ENCODE data around the gene SPATA24.

The SPATA24 gene

GRCh38 chr5:139431706-139432105, 27.8 kb upstream of the SPATA24 start:
- TF ChIP-seq TAF1 (IDR thresholded peaks at IDR 0.05; ENCODE audit: borderline replicate concordance, insufficient read depth, low read length) (no peak), POLR2AphosphoS5 (IDR thresholded peaks at IDR 0.05; ENCODE audit: low read depth, low read length) (no peak), SIN3A (IDR thresholded peaks at IDR 0.05; ENCODE audit: borderline replicate concordance, insufficient read depth, low read length) (no peak), FOXP2 (optimal IDR thresholded peaks at IDR 0.05; ENCODE audit: borderline replicate concordance, extremely low read depth, extremely low read length, insufficient read depth) (no peak), REST (IDR thresholded peaks at IDR 0.05; ENCODE audit: insufficient read depth in 1 of 2, low read depth in 2 of 2, low read length in 2 of 2) (no peak)

- TF ChIP-seq REST (IDR thresholded peaks at IDR 0.05; ENCODE audit: insufficient read depth in 1 of 2, low read depth in 2 of 2, low read length in 2 of 2) = no peak
- no peak for TF ChIP-seq SIN3A (IDR thresholded peaks at IDR 0.05; ENCODE audit: borderline replicate concordance, insufficient read depth, low read length)
- no peak for TF ChIP-seq FOXP2 (optimal IDR thresholded peaks at IDR 0.05; ENCODE audit: borderline replicate concordance, extremely low read depth, extremely low read length, insufficient read depth)
- TF ChIP-seq POLR2AphosphoS5 (IDR thresholded peaks at IDR 0.05; ENCODE audit: low read depth, low read length) = no peak
- no peak for TF ChIP-seq TAF1 (IDR thresholded peaks at IDR 0.05; ENCODE audit: borderline replicate concordance, insufficient read depth, low read length)
Measured at GRCh38 chr5:139430015-139430414, 26.1 kb upstream of the SPATA24 start.

DNA sequence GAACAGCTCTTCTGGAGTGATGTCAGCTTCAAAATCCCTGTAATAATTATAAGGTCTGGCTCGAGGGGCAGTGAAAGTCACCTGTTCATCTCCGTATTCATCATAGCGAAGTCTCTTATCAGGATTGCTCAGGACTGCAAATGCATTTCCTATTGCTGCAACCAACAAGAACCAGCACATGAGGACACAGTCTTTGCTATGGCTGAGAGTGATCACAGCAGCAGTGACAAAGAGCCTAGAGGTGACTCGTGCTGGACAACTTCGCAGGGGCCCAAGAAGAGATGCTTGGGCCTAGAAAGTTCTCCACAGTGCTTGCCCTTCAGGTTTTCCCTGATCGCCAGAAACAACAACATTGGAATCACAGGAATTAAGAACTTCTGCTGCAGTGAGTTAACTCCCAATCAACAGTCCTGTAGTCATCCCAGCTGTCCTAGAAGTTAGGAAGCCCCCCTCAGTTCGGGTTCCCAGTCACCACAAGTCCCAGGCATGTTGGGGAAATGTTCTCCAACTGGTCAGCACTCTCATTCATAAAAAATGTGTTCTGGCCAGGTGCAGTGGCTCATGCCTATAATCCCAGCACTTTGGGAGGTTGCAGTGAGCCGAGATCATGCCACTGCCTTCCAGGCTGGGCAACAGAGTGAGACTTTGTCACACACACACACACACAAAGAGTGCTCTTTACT, 22.5 kb upstream of the SPATA24 start:
- TF ChIP-seq POLR2AphosphoS5 (IDR thresholded peaks at IDR 0.05; ENCODE audit: low read depth, low read length) (no peak), TAF1 (IDR thresholded peaks at IDR 0.05; ENCODE audit: borderline replicate concordance, insufficient read depth, low read length) (no peak), REST (IDR thresholded peaks at IDR 0.05; ENCODE audit: insufficient read depth in 1 of 2, low read depth in 2 of 2, low read length in 2 of 2) (no peak), FOXP2 (optimal IDR thresholded peaks at IDR 0.05; ENCODE audit: borderline replicate concordance, extremely low read depth, extremely low read length, insufficient read depth) (no peak), SIN3A (IDR thresholded peaks at IDR 0.05; ENCODE audit: borderline replicate concordance, insufficient read depth, low read length) (no peak)

- TF ChIP-seq FOXP2 (optimal IDR thresholded peaks at IDR 0.05; ENCODE audit: borderline replicate concordance, extremely low read depth, extremely low read length, insufficient read depth) = no peak
- no peak for TF ChIP-seq POLR2AphosphoS5 (IDR thresholded peaks at IDR 0.05; ENCODE audit: low read depth, low read length)
- TF ChIP-seq REST (IDR thresholded peaks at IDR 0.05; ENCODE audit: insufficient read depth in 1 of 2, low read depth in 2 of 2, low read length in 2 of 2) = no peak
- TF ChIP-seq TAF1 (IDR thresholded peaks at IDR 0.05; ENCODE audit: borderline replicate concordance, insufficient read depth, low read length) = no peak
- no peak for TF ChIP-seq SIN3A (IDR thresholded peaks at IDR 0.05; ENCODE audit: borderline replicate concordance, insufficient read depth, low read length)
Measured at GRCh38 chr5:139425497-139425896, 21.6 kb upstream of the SPATA24 start.
